ENCODE results near the gene DUSP16.

DNA sequence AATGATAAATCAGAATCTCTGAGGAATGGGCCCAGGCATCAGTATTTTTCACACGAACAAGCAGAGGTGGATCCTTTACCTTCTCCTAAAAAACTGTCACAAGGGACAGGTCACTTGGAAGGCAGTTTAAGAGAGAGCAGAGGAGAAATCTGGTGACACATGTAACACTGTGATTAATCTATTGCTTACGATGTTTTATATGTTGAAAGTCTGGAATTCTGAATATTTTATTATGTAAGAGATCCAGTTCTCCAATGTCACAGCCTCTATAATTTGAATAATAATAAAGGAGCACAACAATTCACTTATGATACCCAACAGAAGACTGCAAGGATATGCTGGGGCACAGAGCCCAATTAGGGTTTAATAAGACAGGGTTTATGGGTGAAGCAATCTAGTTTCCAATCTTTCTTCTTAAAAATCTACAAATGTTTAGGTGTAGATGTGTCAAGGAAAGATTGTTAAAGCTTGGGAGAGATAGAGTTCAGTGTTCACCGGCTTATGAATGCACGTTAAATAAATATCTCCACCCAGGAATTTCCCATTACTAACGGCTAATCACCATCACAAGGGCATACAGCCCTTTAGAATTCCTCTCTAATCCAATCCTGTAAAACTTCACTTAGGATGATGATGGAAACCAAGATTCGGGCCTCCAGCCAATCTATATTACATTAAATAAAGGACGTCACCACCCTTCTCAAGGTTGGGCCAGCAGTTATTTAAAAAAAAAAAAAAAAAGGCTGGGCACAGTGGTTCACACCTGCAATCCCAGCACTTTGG is 23.4 kb downstream of the DUSP16 start:
- TF ChIP-seq FOXA1 (IDR thresholded peaks at IDR 0.05) = no peak
- no peak for TF ChIP-seq FOXM1 (IDR thresholded peaks at IDR 0.05; ENCODE audit: borderline replicate concordance)
- TF ChIP-seq BHLHE40 (IDR thresholded peaks at IDR 0.05; ENCODE audit: borderline replicate concordance) = no peak
- no peak for TF ChIP-seq NFRKB (IDR thresholded peaks at IDR 0.05)
- no peak for TF ChIP-seq LEF1 (IDR thresholded peaks at IDR 0.05; ENCODE audit: borderline replicate concordance)
- no peak for TF ChIP-seq TARDBP (IDR thresholded peaks at IDR 0.05)
- TF ChIP-seq SP1 (IDR thresholded peaks at IDR 0.05) = no peak
- TF ChIP-seq ARNT (IDR thresholded peaks at IDR 0.05) = no peak
- TF ChIP-seq SUZ12 (IDR thresholded peaks at IDR 0.05) = no peak
- TF ChIP-seq L3MBTL2 (conservative IDR thresholded peaks at IDR 0.05) = no peak
- no peak for TF ChIP-seq FOXK2 (IDR thresholded peaks at IDR 0.05)
- TF ChIP-seq HDGF (IDR thresholded peaks at IDR 0.05; ENCODE audit: borderline replicate concordance) = no peak
- TF ChIP-seq CTBP1 (IDR thresholded peaks at IDR 0.05; ENCODE audit: borderline replicate concordance) = no peak

All from HEK293T (cell line).